HepG2 (cell line): ENCODE results near the gene DOP1B. TPM values are rescaled to one million over a fixed set of nuclear protein-coding genes. Genes with fewer than 3 reads are reported as not detected.

Experiments
- ARID4A ChIP-seq: sonication (generic); formaldehyde crosslinking; IDR thresholded peaks from 2 replicates; pipeline ENCODE4 v1.5.0; 2020; ENCODE audit warnings: mild to moderate bottlenecking, missing genetic modification reagents, borderline replicate concordance
- ARNT2 ChIP-seq: sonication (generic); formaldehyde crosslinking; IDR thresholded peaks from 2 replicates; pipeline ENCODE4 v1.8.0; 2022; ENCODE audit warnings: mild to moderate bottlenecking, low read depth, missing genetic modification reagents, moderate library complexity
- BCLAF1 ChIP-seq: fragments of 450-650 bp; IDR thresholded peaks from 2 replicates; pipeline ENCODE4 v1.6.1; 2017; ENCODE audit warnings: mild to moderate bottlenecking
- BHLHE40 ChIP-seq: IDR thresholded peaks from 2 replicates; pipeline ENCODE4 v1.6.1; 2011; ENCODE audit warnings: low read length, improper control_type of control experiment
- ELF1 ChIP-seq: sonication (generic); formaldehyde crosslinking; IDR thresholded peaks from 2 replicates; pipeline ENCODE4 v1.4.0; 2020; ENCODE audit warnings: missing genetic modification reagents
- GFI1 ChIP-seq: sonication (generic); formaldehyde crosslinking; IDR thresholded peaks from 2 replicates; pipeline ENCODE4 v1.5.0; 2020; ENCODE audit warnings: missing genetic modification reagents, mild to moderate bottlenecking, borderline replicate concordance
- HMG20A ChIP-seq: IDR thresholded peaks from 2 replicates; pipeline ENCODE4 v1.6.1; 2016; ENCODE audit warnings: borderline replicate concordance
- MED1 ChIP-seq: sonication (generic); formaldehyde crosslinking; IDR thresholded peaks from 2 replicates; pipeline ENCODE4 v1.4.0; 2020; ENCODE audit warnings: missing genetic modification reagents
- NR1H2 ChIP-seq: sonication (generic); formaldehyde crosslinking; IDR thresholded peaks from 2 replicates; pipeline ENCODE4 v1.8.1; 2022; ENCODE audit warnings: low read depth, missing genetic modification reagents, borderline replicate concordance
- NR2C2 ChIP-seq: sonication (generic); formaldehyde crosslinking; IDR thresholded peaks from 2 replicates; pipeline ENCODE4 v1.4.0; 2020; ENCODE audit warnings: missing genetic modification reagents, mild to moderate bottlenecking, moderate library complexity, borderline replicate concordance
- TARDBP ChIP-seq: sonication (generic); formaldehyde crosslinking; IDR thresholded peaks from 2 replicates; pipeline ENCODE4 v1.8.0; 2022; ENCODE audit warnings: mild to moderate bottlenecking, missing genetic modification reagents
- ZNF124 ChIP-seq: sonication (generic); formaldehyde crosslinking; IDR thresholded peaks from 2 replicates; pipeline ENCODE4 v1.4.0; 2020; ENCODE audit warnings: missing genetic modification reagents
- ZNF331 ChIP-seq: sonication (generic); formaldehyde crosslinking; IDR thresholded peaks from 2 replicates; pipeline ENCODE4 v1.4.0; 2020; ENCODE audit warnings: missing genetic modification reagents
- polyA plus RNA-seq, 8 experiments: library from polyadenylated mRNA; depleted of rRNA in 3 of 8; stranded (reverse) in 7 of 8; unstranded in 1 of 8; fragments of >200 nt; fragmentation: Illumina TruSeq in 4 of 8; extraction: Trizol in 4 of 8; gene quantifications; 2 replicates each; pipeline versions ENCODE4 v1.2.1 to v1.2.3, GENCODE V29; 2011 to 2016; ENCODE audit warnings: low read depth in 4 of 8, missing spikeins in 1 of 8, mixed read lengths in 1 of 8; ENCODE audit not compliant: insufficient read depth in 1 of 8
- total RNA-seq, 5 experiments: library from RNA; depleted of rRNA; stranded (reverse); fragments of >200 nt; fragmentation: Illumina TruSeq; extraction: Trizol; gene quantifications; 2 replicates each; pipeline ENCODE4 v1.2.3, GENCODE V29; 2016; ENCODE audit warnings: low read depth in 1 of 5
- TF ChIP-seq, protein P1 (sequence below): sonication (generic); formaldehyde crosslinking; IDR thresholded peaks from 2 replicates; pipeline ENCODE4 v1.4.0; 2020; ENCODE audit warnings: missing genetic modification reagents
- TF ChIP-seq, protein P2 (sequence below): IDR thresholded peaks from 2 replicates; pipeline ENCODE4 v1.6.1; 2012; ENCODE audit warnings: inconsistent platforms
- TF ChIP-seq, protein P3 (sequence below), 2 experiments: fragments of 450-650 bp in 1 of 2; sonication (generic) in 1 of 2; formaldehyde crosslinking; IDR thresholded peaks; 2 replicates each; pipeline versions ENCODE4 v1.5.0 to v1.8.0; 2020 to 2022; ENCODE audit warnings: mild to moderate bottlenecking in 1 of 2, missing genetic modification reagents in 1 of 2

The DOP1B gene
- total and polyA plus RNA-seq, 2 of the 13 experiments (the other 11 are each of a cell fraction or from before 2014, with no cell fraction given): 2.8 to 3.2 TPM

DNA sequence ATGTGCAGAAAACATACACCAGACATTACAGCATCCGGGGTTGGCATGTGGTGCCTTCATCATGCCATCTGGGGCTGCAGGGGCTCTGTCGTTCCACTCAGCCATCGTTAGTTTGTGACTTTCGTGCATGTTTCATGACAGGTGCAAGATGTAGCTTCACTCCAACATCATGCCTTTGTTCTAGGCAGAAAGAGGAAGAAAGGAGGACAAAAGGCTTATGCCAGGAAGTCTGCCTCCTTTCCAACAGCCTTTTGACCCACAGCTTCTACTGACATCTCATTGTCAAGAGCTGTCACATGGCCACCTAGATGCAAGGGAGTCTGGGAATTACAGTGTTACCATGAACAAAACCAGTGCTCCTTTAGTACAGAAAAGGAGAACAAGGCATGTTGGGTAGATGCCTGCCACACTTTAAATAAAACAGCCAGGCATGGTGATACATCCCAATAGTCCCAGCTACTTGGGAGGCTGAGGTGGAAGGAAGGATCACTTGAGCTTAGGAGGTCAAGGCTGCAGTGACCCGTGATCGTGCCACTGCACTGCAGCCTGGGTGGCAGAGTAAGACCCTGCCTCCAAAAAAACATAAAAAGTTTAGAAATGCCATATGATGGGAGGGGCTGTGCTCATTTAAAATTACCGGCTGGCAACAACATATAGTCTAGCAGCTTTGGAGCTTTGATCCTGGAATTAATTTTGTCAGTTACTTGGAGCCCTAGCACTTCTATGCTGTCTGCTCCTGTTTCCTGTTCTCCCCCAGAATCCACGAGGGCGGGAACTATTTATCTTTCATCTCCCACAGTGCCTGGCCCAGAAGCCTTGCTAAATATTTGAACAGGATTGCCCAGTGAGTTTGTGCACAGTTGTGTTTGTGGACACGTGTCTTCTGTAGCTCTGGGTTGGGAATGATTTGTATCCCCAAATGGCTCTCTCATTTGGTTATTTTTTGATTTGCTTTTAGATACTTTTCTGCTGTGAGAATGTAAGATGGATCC lies 7.4 kb downstream of the DOP1B start (continued):
- TF ChIP-seq BCLAF1: no peak
- peak; percentile 65 for TF ChIP-seq TARDBP
- TF ChIP-seq ARNT2 (CRISPR knock-in tag): no peak
- TF ChIP-seq ARID4A: peak; percentile 51; the same call in 1 of the 2 replicates
- 0 out of 2 replicates have a peak, but pooled peaks have one; percentile 32 for TF ChIP-seq ZNF124 (CRISPR knock-in tag)
- peak; percentile 53 for TF ChIP-seq MED1
- TF ChIP-seq, protein P1, sequence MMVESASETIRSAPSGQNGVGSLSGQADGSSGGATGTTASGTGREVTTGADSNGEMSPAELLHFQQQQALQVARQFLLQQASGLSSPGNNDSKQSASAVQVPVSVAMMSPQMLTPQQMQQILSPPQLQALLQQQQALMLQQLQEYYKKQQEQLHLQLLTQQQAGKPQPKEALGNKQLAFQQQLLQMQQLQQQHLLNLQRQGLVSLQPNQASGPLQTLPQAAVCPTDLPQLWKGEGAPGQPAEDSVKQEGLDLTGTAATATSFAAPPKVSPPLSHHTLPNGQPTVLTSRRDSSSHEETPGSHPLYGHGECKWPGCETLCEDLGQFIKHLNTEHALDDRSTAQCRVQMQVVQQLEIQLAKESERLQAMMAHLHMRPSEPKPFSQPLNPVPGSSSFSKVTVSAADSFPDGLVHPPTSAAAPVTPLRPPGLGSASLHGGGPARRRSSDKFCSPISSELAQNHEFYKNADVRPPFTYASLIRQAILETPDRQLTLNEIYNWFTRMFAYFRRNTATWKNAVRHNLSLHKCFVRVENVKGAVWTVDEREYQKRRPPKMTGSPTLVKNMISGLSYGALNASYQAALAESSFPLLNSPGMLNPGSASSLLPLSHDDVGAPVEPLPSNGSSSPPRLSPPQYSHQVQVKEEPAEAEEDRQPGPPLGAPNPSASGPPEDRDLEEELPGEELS (CRISPR knock-in tag): peak; percentile 82
- peak; percentile 76; the same call in 1 of the 2 replicates for TF ChIP-seq BHLHE40
- TF ChIP-seq ZNF331 (CRISPR knock-in tag): peak; percentile 53; the same call in 1 of the 2 replicates
- peak; percentile 59; the same call in 1 of the 2 replicates for TF ChIP-seq HMG20A (CRISPR knock-in tag)
- TF ChIP-seq, protein P2, sequence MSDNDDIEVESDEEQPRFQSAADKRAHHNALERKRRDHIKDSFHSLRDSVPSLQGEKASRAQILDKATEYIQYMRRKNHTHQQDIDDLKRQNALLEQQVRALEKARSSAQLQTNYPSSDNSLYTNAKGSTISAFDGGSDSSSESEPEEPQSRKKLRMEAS: peak; percentile 70
- TF ChIP-seq NR2C2 (CRISPR knock-in tag): peak; percentile 21; the same call in 1 of the 2 replicates
- no peak; the same call in 1 of the 2 replicates for TF ChIP-seq NR1H2
- TF ChIP-seq ELF1 (CRISPR knock-in tag): 0 out of 2 replicates have a peak, but pooled peaks have one; percentile 38
- TF ChIP-seq GFI1 (CRISPR knock-in tag): peak; percentile 46
- TF ChIP-seq, protein P3, sequence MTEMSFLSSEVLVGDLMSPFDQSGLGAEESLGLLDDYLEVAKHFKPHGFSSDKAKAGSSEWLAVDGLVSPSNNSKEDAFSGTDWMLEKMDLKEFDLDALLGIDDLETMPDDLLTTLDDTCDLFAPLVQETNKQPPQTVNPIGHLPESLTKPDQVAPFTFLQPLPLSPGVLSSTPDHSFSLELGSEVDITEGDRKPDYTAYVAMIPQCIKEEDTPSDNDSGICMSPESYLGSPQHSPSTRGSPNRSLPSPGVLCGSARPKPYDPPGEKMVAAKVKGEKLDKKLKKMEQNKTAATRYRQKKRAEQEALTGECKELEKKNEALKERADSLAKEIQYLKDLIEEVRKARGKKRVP (CRISPR knock-in tag; IDR thresholded peaks at IDR 0.05): peak in 1 of 2 experiments; percentile 37; a peak in 1 of 4 replicates
